ENCODE measurements around the gene TTC28. TPM values are rescaled to one million over a fixed set of nuclear protein-coding genes. Genes with fewer than 3 reads are reported as not detected.

The TTC28 gene
- total RNA-seq, 1 donor from 2014 or later = 46.2 TPM

GRCh38 chr22:28180804-28181731, 498.6 kb downstream of the TTC28 start:
- no peak overlapping the region for H3K27ac Mint-ChIP-seq
- H3K4me1 Mint-ChIP-seq = peaks cover 5% of the 10 kb centered on the region
- no peak for DNase-seq (ENCODE audit: low spot score)
- no peaks in the 10 kb centered on the region for H3K27me3 Mint-ChIP-seq (ENCODE audit: insufficient read depth, low read depth)
- Histone ChIP-seq H3K27ac (no peak overlapping the region), H3K4me2 (no peak overlapping the region), H3F3A (ENCODE audit: low read depth) (no peaks in the 10 kb centered on the region), H4K20me1 (ENCODE audit: low read depth) (no peaks in the 10 kb centered on the region), H3K36me3 (no peaks in the 10 kb centered on the region), H3K9ac (no peak overlapping the region), H3K9me3 (ENCODE audit: low read depth) (no peaks in the 10 kb centered on the region), H3K4me1 (no peaks in the 10 kb centered on the region), H3K27me3 (no peaks in the 10 kb centered on the region), H2AFZ (replicated peaks) (no peak overlapping the region), H3K79me2 (ENCODE audit: low read depth) (peaks cover 3% of the 10 kb centered on the region), H3K4me3 (no peak overlapping the region)
- H3K36me3 Mint-ChIP-seq = peaks cover 4% of the 10 kb centered on the region
- no peaks in the 10 kb centered on the region for H3K9me3 Mint-ChIP-seq
- H3K4me3 Mint-ChIP-seq = no peak overlapping the region
- TF ChIP-seq CTCF (IDR thresholded peaks at IDR 0.05) = no peak
- no peak for TF ChIP-seq EZH2phosphoT487 (IDR thresholded peaks at IDR 0.05)
- no peak for TF ChIP-seq EZH2 (IDR thresholded peaks at IDR 0.05)

GRCh38 chr22:28179392-28179791, 500.2 kb downstream of the TTC28 start:
- Histone ChIP-seq H3K4me1 (no peaks in the 10 kb centered on the region), H3K79me2 (ENCODE audit: low read depth) (peaks cover 3% of the 10 kb centered on the region), H3K9ac (no peak overlapping the region), H4K20me1 (ENCODE audit: low read depth) (no peaks in the 10 kb centered on the region), H3K27me3 (no peaks in the 10 kb centered on the region), H3K4me2 (no peak overlapping the region), H3F3A (ENCODE audit: low read depth) (no peaks in the 10 kb centered on the region), H3K4me3 (no peak overlapping the region), H3K9me3 (ENCODE audit: low read depth) (no peaks in the 10 kb centered on the region), H2AFZ (replicated peaks) (no peak overlapping the region), H3K36me3 (no peaks in the 10 kb centered on the region), H3K27ac (no peak overlapping the region)
- no peak overlapping the region for H3K4me3 Mint-ChIP-seq
- H3K27ac Mint-ChIP-seq = no peak overlapping the region
- peaks cover 2% of the 10 kb centered on the region for H3K4me1 Mint-ChIP-seq
- no peak for DNase-seq (ENCODE audit: low spot score)
- no peaks in the 10 kb centered on the region for H3K27me3 Mint-ChIP-seq (ENCODE audit: insufficient read depth, low read depth)
- H3K36me3 Mint-ChIP-seq = peaks cover 4% of the 10 kb centered on the region
- TF ChIP-seq CTCF (IDR thresholded peaks at IDR 0.05) (no peak), EZH2phosphoT487 (IDR thresholded peaks at IDR 0.05) (no peak), EZH2 (IDR thresholded peaks at IDR 0.05) (no peak)
- no peaks in the 10 kb centered on the region for H3K9me3 Mint-ChIP-seq

- Histone ChIP-seq H3K4me2 (no peak overlapping the region), H3K9me3 (ENCODE audit: low read depth) (no peaks in the 10 kb centered on the region), H3K79me2 (ENCODE audit: low read depth) (no peaks in the 10 kb centered on the region), H3F3A (ENCODE audit: low read depth) (no peaks in the 10 kb centered on the region), H3K27ac (no peak overlapping the region), H3K9ac (no peak overlapping the region), H3K27me3 (no peaks in the 10 kb centered on the region), H4K20me1 (ENCODE audit: low read depth) (no peaks in the 10 kb centered on the region), H3K36me3 (no peaks in the 10 kb centered on the region), H2AFZ (replicated peaks) (no peak overlapping the region), H3K4me3 (no peak overlapping the region), H3K4me1 (peaks cover 15% of the 10 kb centered on the region)
- TF ChIP-seq CTCF (IDR thresholded peaks at IDR 0.05) (no peak), EZH2 (IDR thresholded peaks at IDR 0.05) (no peak), EZH2phosphoT487 (IDR thresholded peaks at IDR 0.05) (no peak)
- peaks cover 4% of the 10 kb centered on the region for H3K36me3 Mint-ChIP-seq
- DNase-seq (ENCODE audit: low spot score) = no peak
- H3K4me1 Mint-ChIP-seq = peaks cover 25% of the 10 kb centered on the region
- H3K9me3 Mint-ChIP-seq = peaks cover 3% of the 10 kb centered on the region
- H3K27me3 Mint-ChIP-seq (ENCODE audit: insufficient read depth, low read depth) = no peaks in the 10 kb centered on the region
- no peak overlapping the region for H3K27ac Mint-ChIP-seq
- H3K4me3 Mint-ChIP-seq = no peak overlapping the region
These were observed 503.7 kb downstream of the TTC28 start for GRCh38 chr22:28175730-28176492.
